ENCODE data around the gene INF2.

Gene INF2

GRCh38 chr14:104724407-104724980 lies 35.1 kb downstream of the INF2 start:
- no peak for DNase-seq

- no peak for DNase-seq
Measured at GRCh38 chr14:104724981-104725771, 35.8 kb downstream of the INF2 start.

GRCh38 chr14:104725772-104726548 lies 36.5 kb downstream of the INF2 start:
- DNase-seq = no peak

- no peak for DNase-seq
Measured at GRCh38 chr14:104726600-104727451, 37.4 kb downstream of the INF2 start.

- no peak for DNase-seq
Measured at GRCh38 chr14:104728631-104729030, 39.2 kb downstream of the INF2 start.

GRCh38 chr14:104729176-104729834 lies 39.9 kb downstream of the INF2 start:
- DNase-seq = peak; percentile 65 to 78

GRCh38 chr14:104729835-104730181 lies 40.4 kb downstream of the INF2 start:
- peak; percentile 26 to 48 for DNase-seq

- no peak for DNase-seq
Measured at GRCh38 chr14:104730487-104730886, 41.1 kb downstream of the INF2 start.

GRCh38 chr14:104731320-104732294 lies 42.2 kb downstream of the INF2 start:
- peak; percentile 15 to 43 for DNase-seq

- no peak for DNase-seq
Measured at GRCh38 chr14:104732355-104732804, 43.0 kb downstream of the INF2 start.

GRCh38 chr14:104732931-104733681 lies 43.7 kb downstream of the INF2 start:
- no peak for DNase-seq

- no peak for DNase-seq
Measured at GRCh38 chr14:104734051-104734587, 44.7 kb downstream of the INF2 start.

- DNase-seq = no peak
Measured at GRCh38 chr14:104734601-104734990, 45.2 kb downstream of the INF2 start.

- DNase-seq = no peak
Measured at GRCh38 chr14:104734991-104735779, 45.8 kb downstream of the INF2 start.

GRCh38 chr14:104735830-104736642 lies 46.6 kb downstream of the INF2 start:
- DNase-seq = no peak

GRCh38 chr14:104738375-104739019 lies 49.1 kb downstream of the INF2 start:
- no peak for DNase-seq

GRCh38 chr14:104739026-104739425 lies 49.6 kb downstream of the INF2 start:
- DNase-seq = no peak

Measured in NCI-H1930 (cell line).